Neuron (in vitro differentiated cells): ENCODE measurements around the gene EPHA3.
A peak's percentile ranks its signal among the peaks of the same experiment; 100 is the strongest.

Experiments used
- H2AFZ ChIP-seq: one replicate; pipeline ENCODE4 v1.6.1; 2013; ENCODE audit warnings: low read depth, mild to moderate bottlenecking, inconsistent platforms, low read length, moderate library complexity
- H3K27me3 ChIP-seq: one replicate; pipeline ENCODE4 v1.6.1; 2013; ENCODE audit warnings: low read length; ENCODE audit not compliant: insufficient read depth
- H3K36me3 ChIP-seq: one replicate; pipeline ENCODE4 v1.6.1; 2013; ENCODE audit warnings: low read length; ENCODE audit not compliant: insufficient read depth
- H3K4me1 ChIP-seq: one replicate; pipeline ENCODE4 v1.6.1; 2013; ENCODE audit warnings: low read length; ENCODE audit not compliant: insufficient read depth
- H3K4me3 ChIP-seq: 2 replicates; pipeline ENCODE4 v1.5.1; 2013; ENCODE audit warnings: mild to moderate bottlenecking, low read length, moderate library complexity
- H3K9me3 ChIP-seq: one replicate; pipeline ENCODE4 v1.6.1; 2013; ENCODE audit warnings: low read length

Gene EPHA3

DNA sequence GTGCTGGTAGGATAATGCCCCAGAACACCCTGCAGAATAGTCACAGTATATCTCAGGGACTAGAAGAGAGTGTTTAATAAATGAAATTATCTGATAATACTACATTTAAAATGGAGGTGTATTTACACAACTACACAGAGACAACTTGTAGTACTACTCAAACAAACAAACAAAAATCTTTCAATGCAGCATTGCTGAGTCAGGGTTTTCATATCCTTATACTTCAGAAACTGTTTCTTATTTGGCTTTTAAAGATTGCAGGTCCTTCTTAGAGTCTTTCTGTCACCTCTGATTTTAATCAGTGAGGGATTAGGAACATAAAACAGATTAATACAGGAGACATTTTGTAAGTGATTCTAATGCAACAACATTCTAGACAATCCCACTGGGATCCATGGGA, 57.4 kb downstream of the EPHA3 start:
- Histone ChIP-seq H3K9me3 (no peaks in the 10 kb centered on the region), H3K36me3 (no peaks in the 10 kb centered on the region), H3K4me1 (peaks cover 32% of the 10 kb centered on the region), H2AFZ (no peak overlapping the region), H3K27me3 (no peaks in the 10 kb centered on the region), H3K4me3 (no peak overlapping the region)

- Histone ChIP-seq H3K27me3 (no peaks in the 10 kb centered on the region), H3K4me3 (no peak overlapping the region), H3K9me3 (no peaks in the 10 kb centered on the region), H3K36me3 (no peaks in the 10 kb centered on the region), H2AFZ (no peak overlapping the region), H3K4me1 (peaks cover 33% of the 10 kb centered on the region)
Measured at GRCh38 chr3:89165636-89166263, 58.3 kb downstream of the EPHA3 start.

- Histone ChIP-seq H3K36me3 (no peaks in the 10 kb centered on the region), H2AFZ (no peak overlapping the region), H3K4me1 (peaks cover 42% of the 10 kb centered on the region), H3K4me3 (peak overlapping the region; percentile 14), H3K9me3 (no peaks in the 10 kb centered on the region), H3K27me3 (no peaks in the 10 kb centered on the region)
Measured at GRCh38 chr3:89171687-89172545, 64.5 kb downstream of the EPHA3 start.

DNA sequence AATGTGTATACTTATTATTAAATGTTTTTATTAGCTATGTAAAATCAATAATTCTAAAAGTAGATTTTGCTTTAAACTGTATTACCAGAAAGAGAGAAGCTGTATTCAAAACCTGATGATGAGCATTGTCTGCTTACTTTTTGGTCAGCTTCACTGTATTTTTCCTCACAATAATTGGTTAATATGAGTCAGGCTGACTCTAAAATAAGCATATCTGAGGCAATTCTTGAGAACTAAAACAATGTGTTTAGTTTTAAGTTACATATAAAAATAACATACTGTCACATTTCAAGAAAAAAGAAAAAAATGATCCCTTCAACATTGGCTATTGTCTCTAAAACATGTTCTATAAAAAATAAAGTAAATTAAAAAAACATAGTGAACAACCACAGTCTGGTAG, 66.1 kb downstream of the EPHA3 start:
- Histone ChIP-seq H3K4me1 (peaks cover 40% of the 10 kb centered on the region), H3K4me3 (no peak overlapping the region), H2AFZ (no peak overlapping the region), H3K27me3 (no peaks in the 10 kb centered on the region), H3K9me3 (no peaks in the 10 kb centered on the region), H3K36me3 (no peaks in the 10 kb centered on the region)

GRCh38 chr3:89179355-89180001, 72.1 kb downstream of the EPHA3 start:
- Histone ChIP-seq H3K9me3 (no peaks in the 10 kb centered on the region), H2AFZ (no peak overlapping the region), H3K36me3 (no peaks in the 10 kb centered on the region), H3K4me1 (peaks cover 31% of the 10 kb centered on the region), H3K4me3 (no peak overlapping the region), H3K27me3 (no peaks in the 10 kb centered on the region)

- Histone ChIP-seq H3K4me1 (peaks cover 31% of the 10 kb centered on the region), H3K36me3 (no peaks in the 10 kb centered on the region), H3K9me3 (no peaks in the 10 kb centered on the region)
Measured at GRCh38 chr3:89180334-89180733, 72.9 kb downstream of the EPHA3 start.

GRCh38 chr3:89182056-89182455, 74.6 kb downstream of the EPHA3 start:
- H2AFZ ChIP-seq = no peak overlapping the region
- H3K4me1 ChIP-seq = peaks cover 31% of the 10 kb centered on the region
- H3K9me3 ChIP-seq = no peaks in the 10 kb centered on the region
- no peaks in the 10 kb centered on the region for H3K36me3 ChIP-seq
- H3K4me3 ChIP-seq = no peak overlapping the region
- H3K27me3 ChIP-seq = no peaks in the 10 kb centered on the region

More at GRCh38 chr3:89180334-89180733, 72.9 kb downstream of the EPHA3 start:
- H3K27me3 ChIP-seq = no peaks in the 10 kb centered on the region
- H3K4me3 ChIP-seq = no peak overlapping the region
- no peak overlapping the region for H2AFZ ChIP-seq

DNA sequence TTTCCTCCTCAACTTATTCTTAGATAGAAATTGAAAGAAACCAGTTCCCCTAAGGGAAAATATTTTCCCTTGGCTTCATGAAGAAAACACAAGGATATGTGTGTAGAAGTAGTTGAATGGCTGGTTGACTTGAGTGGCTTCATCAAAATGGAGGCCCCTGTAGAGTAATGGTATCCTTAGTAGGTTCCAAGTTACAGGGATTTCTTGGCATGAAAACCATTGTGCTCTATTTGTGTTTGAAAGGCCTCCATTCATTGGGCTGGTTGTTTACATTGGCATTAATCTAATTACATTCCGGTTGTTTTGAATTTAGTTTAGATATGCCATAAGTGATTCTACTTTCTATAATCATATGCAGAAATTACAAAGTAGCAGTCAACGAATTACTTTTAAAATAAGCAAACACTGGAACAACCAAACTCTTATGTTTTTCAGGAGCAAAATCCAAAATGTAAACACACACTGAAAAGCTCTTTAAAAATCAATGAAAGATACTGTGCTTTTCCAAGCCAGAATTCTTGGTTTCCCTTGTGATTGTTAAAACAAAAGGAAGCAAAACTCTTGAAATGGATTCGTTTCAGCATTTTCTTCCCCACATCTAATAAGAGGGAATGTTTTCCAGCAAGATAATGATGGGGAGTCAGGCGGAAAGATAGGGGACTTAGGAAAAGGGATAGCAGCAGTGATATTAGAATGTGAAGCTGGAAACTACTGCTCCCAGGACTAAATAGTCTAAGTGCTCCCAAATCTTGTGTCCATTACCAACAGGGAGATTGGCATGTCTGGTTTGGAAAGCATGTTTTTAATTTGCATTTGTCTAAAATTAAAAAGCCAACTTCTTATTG, 77.0 kb downstream of the EPHA3 start:
- H3K4me1 ChIP-seq = peaks cover 18% of the 10 kb centered on the region
- no peaks in the 10 kb centered on the region for H3K9me3 ChIP-seq
- H2AFZ ChIP-seq = no peak overlapping the region
- no peaks in the 10 kb centered on the region for H3K36me3 ChIP-seq
- H3K27me3 ChIP-seq = no peaks in the 10 kb centered on the region
- no peak overlapping the region for H3K4me3 ChIP-seq

GRCh38 chr3:89186456-89186855, 79.0 kb downstream of the EPHA3 start:
- H3K9me3 ChIP-seq = no peaks in the 10 kb centered on the region
- H3K36me3 ChIP-seq = no peaks in the 10 kb centered on the region
- H3K4me3 ChIP-seq = no peak overlapping the region
- H2AFZ ChIP-seq = no peak overlapping the region
- H3K4me1 ChIP-seq = no peaks in the 10 kb centered on the region
- no peaks in the 10 kb centered on the region for H3K27me3 ChIP-seq

DNA sequence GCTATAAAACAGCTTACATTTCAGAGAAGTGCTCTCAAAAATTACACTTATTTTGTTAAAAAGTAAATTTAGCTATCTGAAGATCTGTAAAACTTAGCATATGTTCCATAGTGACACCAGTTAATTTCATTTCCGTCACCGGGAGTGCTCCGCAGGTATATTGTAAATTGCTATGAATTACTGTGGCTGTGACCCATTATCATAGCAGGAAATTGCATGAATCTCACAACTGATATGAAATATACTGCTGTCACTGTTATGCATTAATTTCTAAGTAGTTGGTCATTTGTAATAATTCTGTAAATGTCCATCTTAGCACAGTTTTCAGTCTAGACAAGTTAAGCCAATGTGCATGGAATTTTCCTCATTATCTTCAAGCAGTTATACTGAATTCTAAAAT, 91.2 kb downstream of the EPHA3 start:
- no peak overlapping the region for H2AFZ ChIP-seq
- no peak overlapping the region for H3K4me3 ChIP-seq
- H3K36me3 ChIP-seq = no peaks in the 10 kb centered on the region

DNA sequence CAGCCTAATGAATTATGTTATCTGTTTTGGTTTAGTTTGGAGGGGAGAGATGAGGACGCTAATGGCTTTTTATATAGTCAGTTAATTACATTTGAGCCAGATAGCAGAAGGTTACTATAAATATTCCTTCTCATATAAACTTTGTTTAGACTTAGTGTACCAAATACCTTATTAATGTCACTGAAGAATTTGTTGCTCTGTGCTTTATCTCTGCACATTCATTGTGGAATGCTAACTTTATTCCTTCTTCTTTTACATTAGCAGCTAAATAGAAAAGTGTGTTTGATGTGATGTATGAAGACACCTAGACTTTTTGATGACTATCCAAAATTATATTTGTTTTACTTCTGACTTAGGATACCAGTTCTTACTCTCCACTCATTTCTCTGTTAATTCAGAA, 105.2 kb downstream of the EPHA3 start:
- no peaks in the 10 kb centered on the region for H3K27me3 ChIP-seq
- peaks cover 11% of the 10 kb centered on the region for H3K9me3 ChIP-seq
- no peak overlapping the region for H3K4me3 ChIP-seq
- no peak overlapping the region for H2AFZ ChIP-seq
- peaks cover 15% of the 10 kb centered on the region for H3K36me3 ChIP-seq
- peaks cover 2% of the 10 kb centered on the region for H3K4me1 ChIP-seq

More for the DNA sequence above, 91.2 kb downstream of the EPHA3 start:
- Histone ChIP-seq H3K9me3 (no peaks in the 10 kb centered on the region), H3K4me1 (no peaks in the 10 kb centered on the region), H3K27me3 (no peaks in the 10 kb centered on the region)

GRCh38 chr3:89216016-89216739, 108.8 kb downstream of the EPHA3 start:
- H2AFZ ChIP-seq = no peak overlapping the region
- H3K9me3 ChIP-seq = peaks cover 2% of the 10 kb centered on the region
- H3K27me3 ChIP-seq = no peaks in the 10 kb centered on the region
- no peak overlapping the region for H3K4me3 ChIP-seq
- peaks cover 2% of the 10 kb centered on the region for H3K4me1 ChIP-seq
- peaks cover 2% of the 10 kb centered on the region for H3K36me3 ChIP-seq
